Lower leg skin (tissue), 4 donors: ENCODE data around the gene STX4. TPM values are rescaled to one million over a fixed set of nuclear protein-coding genes. Genes with fewer than 3 reads are reported as not detected.

ENCODE experiments used
- DNase-seq, 2 donors: peaks; one replicate each; pipeline ENCODE4 v3.0.0-alpha.2; 2019; ENCODE audit warnings: low spot score in 2 of 2
- H3K4me3 ChIP-seq: fragments of 200-600 bp; sonication (generic); 2 replicates; pipeline ENCODE4 v1.5.1; 2017; ENCODE audit warnings: mild to moderate bottlenecking, low read depth; ENCODE audit not compliant: poor library complexity, severe bottlenecking
- POLR2A ChIP-seq, 2 donors: fragments of 450-650 bp; IDR thresholded peaks; one replicate each; pipeline ENCODE4 v1.6.1; 2016 to 2017; ENCODE audit warnings: antibody characterized with exemption in 2 of 2, mild to moderate bottlenecking in 1 of 2, moderate library complexity in 1 of 2
- WGBS, 2 donors: methylation state at CpG; one replicate each; pipeline ENCODE4 v1.1.5; 2018; 5-methylcytosine and 5-hydroxymethylcytosine counted together
- intact Hi-C: fragments of 100-400 bp; cut with DNase I; formaldehyde crosslinking; loops from one replicate; pipeline ENCODE4 v1.15.0; 2023; ENCODE audit warnings: low total_unique reads
- total RNA-seq, 4 donors: library from RNA; depleted of rRNA; stranded (reverse); fragments of >200 nt; gene quantifications; one replicate each; pipeline ENCODE4 v1.1.0, GENCODE V29; 2016
- TF ChIP-seq, protein P1 (sequence below), 3 donors: fragments of 450-650 bp; IDR thresholded peaks; one replicate each; pipeline ENCODE4 v1.5.1; 2016; ENCODE audit warnings: antibody characterized with exemption in 3 of 3, mild to moderate bottlenecking in 3 of 3, moderate library complexity in 2 of 3

STX4 gene
- total RNA-seq, 4 donors from 2014 or later, result 38.7 to 53.1 (median 46.4) TPM

- no peak overlapping the region for H3K4me3 ChIP-seq
- no peak for TF ChIP-seq POLR2A (IDR thresholded peaks at IDR 0.05)
- TF ChIP-seq, protein P1, sequence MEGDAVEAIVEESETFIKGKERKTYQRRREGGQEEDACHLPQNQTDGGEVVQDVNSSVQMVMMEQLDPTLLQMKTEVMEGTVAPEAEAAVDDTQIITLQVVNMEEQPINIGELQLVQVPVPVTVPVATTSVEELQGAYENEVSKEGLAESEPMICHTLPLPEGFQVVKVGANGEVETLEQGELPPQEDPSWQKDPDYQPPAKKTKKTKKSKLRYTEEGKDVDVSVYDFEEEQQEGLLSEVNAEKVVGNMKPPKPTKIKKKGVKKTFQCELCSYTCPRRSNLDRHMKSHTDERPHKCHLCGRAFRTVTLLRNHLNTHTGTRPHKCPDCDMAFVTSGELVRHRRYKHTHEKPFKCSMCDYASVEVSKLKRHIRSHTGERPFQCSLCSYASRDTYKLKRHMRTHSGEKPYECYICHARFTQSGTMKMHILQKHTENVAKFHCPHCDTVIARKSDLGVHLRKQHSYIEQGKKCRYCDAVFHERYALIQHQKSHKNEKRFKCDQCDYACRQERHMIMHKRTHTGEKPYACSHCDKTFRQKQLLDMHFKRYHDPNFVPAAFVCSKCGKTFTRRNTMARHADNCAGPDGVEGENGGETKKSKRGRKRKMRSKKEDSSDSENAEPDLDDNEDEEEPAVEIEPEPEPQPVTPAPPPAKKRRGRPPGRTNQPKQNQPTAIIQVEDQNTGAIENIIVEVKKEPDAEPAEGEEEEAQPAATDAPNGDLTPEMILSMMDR (IDR thresholded peaks at IDR 0.05), result no peak
- 93 to 96% methylated on average over 39 to 40 of the region's 40 CpGs for WGBS, 2 donors
- intact Hi-C loops, result no loop called here
- no peak for DNase-seq
Observed at GRCh38 chr16:31080035-31080629, 46.8 kb downstream of the STX4 start.

GRCh38 chr16:31080756-31081419 is 47.5 kb downstream of the STX4 start:
- TF ChIP-seq, protein P1 (IDR thresholded peaks at IDR 0.05), result no peak
- no peak for TF ChIP-seq POLR2A (IDR thresholded peaks at IDR 0.05)
- no peak for DNase-seq
- intact Hi-C loops, result no loop called here
- WGBS, 2 donors, result 84 to 93% methylated on average over 11 to 13 of the region's 13 CpGs
- no peak overlapping the region for H3K4me3 ChIP-seq

DNA sequence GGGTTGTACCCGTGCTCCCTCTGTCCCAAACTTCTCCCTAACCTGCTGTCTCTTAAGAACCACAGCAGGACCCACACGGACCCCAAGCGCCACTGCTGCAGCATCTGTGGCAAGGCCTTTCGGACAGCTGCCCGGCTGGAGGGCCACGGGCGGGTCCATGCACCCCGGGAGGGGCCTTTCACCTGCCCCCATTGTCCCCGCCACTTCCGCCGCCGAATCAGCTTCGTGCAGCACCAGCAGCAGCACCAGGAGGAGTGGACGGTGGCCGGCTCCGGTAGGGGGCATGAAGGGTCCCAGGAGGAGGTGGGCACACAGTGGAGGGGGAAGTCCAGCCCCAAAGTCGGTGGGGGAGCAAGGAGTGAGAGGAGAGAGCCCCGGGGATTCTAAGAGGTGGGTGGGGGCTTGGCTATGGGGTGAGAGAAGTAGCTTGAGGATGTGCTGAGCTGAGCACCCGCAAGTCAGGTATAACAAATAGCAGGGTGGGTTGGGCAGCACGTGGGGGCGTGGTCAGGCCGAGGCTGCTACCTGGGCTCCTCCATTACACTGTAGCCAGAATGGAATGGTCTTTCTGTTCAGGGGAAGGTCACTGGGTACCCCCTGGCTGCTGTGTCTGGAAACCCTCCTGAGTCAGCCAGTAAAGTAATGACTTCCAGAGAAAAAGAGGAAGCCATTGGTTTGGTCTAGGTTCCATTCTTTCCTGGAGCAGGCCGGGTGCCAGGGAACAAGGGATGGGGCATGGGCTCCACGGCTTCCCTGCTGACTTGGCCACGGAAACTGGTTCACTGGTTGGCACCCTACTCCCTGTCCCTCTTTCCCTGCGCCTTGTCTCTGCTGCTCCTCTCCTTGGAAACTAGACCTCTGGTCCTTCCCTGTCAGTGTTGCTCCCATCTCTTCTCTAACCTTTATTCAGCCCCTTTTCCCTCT is 48.3 kb downstream of the STX4 start:
- no peak for TF ChIP-seq POLR2A (IDR thresholded peaks at IDR 0.05)
- TF ChIP-seq, protein P1 (IDR thresholded peaks at IDR 0.05), result no peak
- H3K4me3 ChIP-seq, result no peak overlapping the region
- WGBS, 2 donors, result 82 to 83% methylated on average over 26 of the region's 26 CpGs
- peak in 1 of 2 donors; percentile 85 for DNase-seq
- intact Hi-C loops, result no loop called here

DNA sequence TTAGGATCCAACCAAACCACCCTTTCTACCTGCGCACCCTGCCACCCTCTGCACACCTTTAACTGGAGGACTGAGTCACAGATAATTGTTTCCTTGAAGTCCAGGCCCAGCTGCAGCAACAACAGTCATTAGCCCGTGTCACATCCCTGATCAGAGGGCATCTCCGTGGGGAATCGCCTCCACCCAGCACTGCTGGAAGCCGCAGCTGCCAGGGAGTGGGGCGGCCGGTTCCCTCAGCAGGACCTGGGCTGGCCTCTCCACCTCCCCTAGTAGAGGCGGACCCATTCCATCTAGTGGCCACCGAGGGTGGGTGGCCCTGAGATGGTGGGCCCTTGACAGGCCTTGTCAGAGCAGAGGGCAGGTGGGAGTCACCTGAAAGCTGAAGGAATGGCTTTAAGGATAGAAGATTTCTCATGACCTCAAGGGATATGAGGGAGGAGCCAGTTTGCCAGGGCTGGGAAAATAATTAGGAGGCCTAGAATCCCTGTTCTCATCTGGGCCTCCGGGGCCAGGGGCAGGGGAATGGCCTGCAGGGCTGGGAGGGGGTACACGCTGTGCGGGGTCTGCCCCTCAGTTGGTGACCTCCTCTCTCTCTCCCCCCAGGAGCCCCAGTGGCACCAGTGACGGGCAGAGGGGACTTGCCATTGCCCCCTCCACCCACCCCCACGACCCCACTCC is 49.1 kb downstream of the STX4 start:
- no peak for TF ChIP-seq POLR2A (IDR thresholded peaks at IDR 0.05)
- TF ChIP-seq, protein P1 (IDR thresholded peaks at IDR 0.05), result no peak
- H3K4me3 ChIP-seq, result no peak overlapping the region
- no peak for DNase-seq
- intact Hi-C loops, result no loop called here
- WGBS, 2 donors, result 65 to 78% methylated on average over 12 to 13 of the region's 14 CpGs

GRCh38 chr16:31083081-31083480 is 49.7 kb downstream of the STX4 start:
- TF ChIP-seq, protein P1 (IDR thresholded peaks at IDR 0.05), result no peak
- no peak for TF ChIP-seq POLR2A (IDR thresholded peaks at IDR 0.05)
- 69% methylated on average over 9 of the region's 9 CpGs for WGBS, 2 donors
- intact Hi-C loops, result no loop called here
- DNase-seq, result no peak
- no peak overlapping the region for H3K4me3 ChIP-seq
